ENCODE results near the gene ARHGAP6. TPM values are rescaled to one million over a fixed set of nuclear protein-coding genes. Genes with fewer than 3 reads are reported as not detected.

ARHGAP6 gene
- total and polyA plus RNA-seq, 9 of the 15 experiments (the other 6 are each of a cell fraction or from before 2014, with no cell fraction given), result 12.5 to 63.6 (median 41.8) TPM

GRCh38 chrX:11407331-11408108, 258.2 kb downstream of the ARHGAP6 start (continued):
- peak; percentile 77 for TF ChIP-seq SMARCC2 (IDR thresholded peaks at IDR 0.05; ENCODE audit: low read depth)
- TF ChIP-seq MEIS2 (IDR thresholded peaks at IDR 0.05; ENCODE audit: partially characterized antibody), result peak; percentile 84
- TF ChIP-seq ETV1 (tag; conservative IDR thresholded peaks at IDR 0.05; ENCODE audit: low read depth), result 0 out of 2 replicates have a peak, but pooled peaks have one; percentile 16
- TF ChIP-seq OTX1 (CRISPR knock-in tag; IDR thresholded peaks at IDR 0.05), result no peak
- no peak for TF ChIP-seq HDGF (IDR thresholded peaks at IDR 0.05)
- TF ChIP-seq GATAD2B (IDR thresholded peaks at IDR 0.05; ENCODE audit: borderline replicate concordance), result 0 out of 2 replicates have a peak, but pooled peaks have one; percentile 19
- TF ChIP-seq GATAD2A (IDR thresholded peaks at IDR 0.05), result 0 out of 2 replicates have a peak, but pooled peaks have one; percentile 39
- TF ChIP-seq TCF15 (CRISPR knock-in tag; IDR thresholded peaks at IDR 0.05), result no peak
- TF ChIP-seq KDM1A (IDR thresholded peaks at IDR 0.05), result peak; percentile 13 to 39; a peak in 3 of 4 replicates
- TF ChIP-seq FOSL1 (tag; conservative IDR thresholded peaks at IDR 0.05), result peak; percentile 74
- TF ChIP-seq ARHGAP35 (IDR thresholded peaks at IDR 0.05; ENCODE audit: partially characterized antibody), result no peak
- no peak for TF ChIP-seq SMAD4 (CRISPR knock-in tag; conservative IDR thresholded peaks at IDR 0.05)
- TF ChIP-seq BCL6 (CRISPR knock-in tag; IDR thresholded peaks at IDR 0.05), result no peak
- TF ChIP-seq HOXB6 (CRISPR knock-in tag; IDR thresholded peaks at IDR 0.05; ENCODE audit: borderline replicate concordance), result no peak
- no peak for TF ChIP-seq ZNF431 (CRISPR knock-in tag; IDR thresholded peaks at IDR 0.05)
- no peak for TF ChIP-seq FOXJ2 (tag; IDR thresholded peaks at IDR 0.05)
- TF ChIP-seq ZNF445 (CRISPR knock-in tag; IDR thresholded peaks at IDR 0.05; ENCODE audit: low read depth), result no peak
- TF ChIP-seq CBX8 (IDR thresholded peaks at IDR 0.05; ENCODE audit: borderline replicate concordance, extremely low read depth, low read depth, low read length, poor library complexity, severe bottlenecking), result no peak
- no peak for TF ChIP-seq ZNF280B (CRISPR knock-in tag; IDR thresholded peaks at IDR 0.05)
- TF ChIP-seq PCBP2 (IDR thresholded peaks at IDR 0.05; ENCODE audit: low read depth, low read length, poor library complexity, severe bottlenecking), result no peak
- 0 out of 2 replicates have a peak, but pooled peaks have one; percentile 33 for TF ChIP-seq MEF2D (tag; conservative IDR thresholded peaks at IDR 0.05; ENCODE audit: low read depth)
- no peak for TF ChIP-seq CSDE1 (IDR thresholded peaks at IDR 0.05)
- TF ChIP-seq RBFOX2 (IDR thresholded peaks at IDR 0.05; ENCODE audit: low read depth, low read length), result peak; percentile 9; the same call in 1 of the 2 replicates
- TF ChIP-seq NCOA4 (IDR thresholded peaks at IDR 0.05; ENCODE audit: partially characterized antibody), result no peak
- TF ChIP-seq ZNF347 (CRISPR knock-in tag; IDR thresholded peaks at IDR 0.05; ENCODE audit: low read depth), result no peak
- no peak for TF ChIP-seq POLR3A (IDR thresholded peaks at IDR 0.05; ENCODE audit: borderline replicate concordance, extremely low read depth, insufficient read depth, insufficient read length)
- peak; percentile 99 for TF ChIP-seq ZNF316 (IDR thresholded peaks at IDR 0.05)
- no peak for TF ChIP-seq RHOXF2B (CRISPR knock-in tag; conservative IDR thresholded peaks at IDR 0.05)
- TF ChIP-seq BRD9 (IDR thresholded peaks at IDR 0.05; ENCODE audit: low read depth, partially characterized antibody), result peak; percentile 86
